GM18907 (cell line): ENCODE measurements around the gene NOVA1.

Source experiments
- ATAC-seq: cut with Tn5 transposase; IDR thresholded peaks from one replicate; pipeline ENCODE4 v1.9.1; 2021; ENCODE audit warnings: mild to moderate bottlenecking, moderate library complexity; ENCODE audit not compliant: unreplicated experiment

Gene NOVA1

DNA sequence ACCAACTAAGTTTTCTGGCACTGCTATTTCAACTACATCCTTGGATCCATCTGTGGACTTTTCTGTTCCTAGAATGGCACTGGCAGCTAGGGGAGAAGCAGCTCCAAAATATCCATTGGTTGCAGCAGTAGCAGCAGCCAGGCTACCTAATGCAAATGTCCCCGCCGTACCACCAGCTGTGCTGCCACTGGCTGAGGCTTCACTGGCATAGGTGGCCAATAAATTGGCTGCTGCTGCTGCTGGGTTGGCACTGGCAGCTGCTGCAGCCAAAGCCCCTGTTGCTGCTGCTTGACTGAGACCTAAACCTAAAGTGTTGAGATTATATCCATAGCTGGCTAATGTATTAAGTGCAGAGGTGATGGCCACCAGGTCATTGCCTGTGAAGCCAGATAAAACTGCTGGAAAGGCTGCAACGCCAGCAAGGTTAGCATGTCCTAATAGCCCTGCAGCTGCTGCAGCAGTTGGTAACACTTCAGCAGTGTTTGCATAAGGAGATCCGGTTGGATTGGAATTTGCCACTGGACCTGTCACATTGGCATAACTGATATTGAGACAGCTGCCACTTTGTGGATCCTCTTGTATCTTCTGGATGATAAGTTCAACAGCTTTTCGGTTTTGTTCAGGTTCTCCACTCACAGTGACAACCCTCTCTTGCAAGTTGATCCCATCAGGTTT lies 149.5 kb downstream of the NOVA1 start:
- ATAC-seq, result no peak

DNA sequence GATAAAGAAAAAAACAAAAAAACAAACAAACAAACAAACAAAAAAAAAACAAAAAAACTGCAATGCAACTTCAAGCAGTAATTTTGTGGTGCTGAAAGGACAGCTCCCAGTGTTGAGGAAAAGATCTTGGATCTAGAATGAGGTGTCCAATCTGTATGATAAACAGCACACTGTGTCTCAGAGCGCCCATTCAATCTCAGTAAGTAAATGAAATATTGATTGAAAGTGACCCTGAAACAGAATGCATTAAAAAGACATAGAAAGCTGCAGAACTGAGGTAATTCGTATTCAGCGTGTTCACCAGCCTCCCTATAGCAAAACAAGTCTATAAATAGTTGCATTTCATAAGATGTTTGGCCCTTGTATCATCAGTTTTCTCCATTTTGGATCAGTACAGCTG lies 153.0 kb downstream of the NOVA1 start:
- no peak for ATAC-seq

DNA sequence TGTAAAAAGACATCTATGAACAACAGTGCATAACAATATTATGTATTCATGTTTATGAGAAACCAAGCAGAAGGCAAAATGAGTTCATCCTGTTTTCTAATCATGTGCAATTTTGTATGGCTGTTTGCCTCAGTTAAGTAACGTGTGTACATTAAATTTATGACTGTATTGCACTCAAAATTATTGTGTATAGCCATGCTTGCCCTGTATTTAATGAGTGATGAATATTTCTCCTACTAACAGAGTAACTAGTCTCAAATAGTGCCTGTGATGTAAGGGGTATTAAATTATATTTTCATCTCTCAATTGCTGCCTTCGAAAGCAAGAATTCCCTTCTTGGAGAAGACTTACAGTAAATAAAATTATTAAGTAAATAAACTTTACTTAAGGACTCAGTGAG lies 154.2 kb downstream of the NOVA1 start:
- ATAC-seq, result no peak

DNA sequence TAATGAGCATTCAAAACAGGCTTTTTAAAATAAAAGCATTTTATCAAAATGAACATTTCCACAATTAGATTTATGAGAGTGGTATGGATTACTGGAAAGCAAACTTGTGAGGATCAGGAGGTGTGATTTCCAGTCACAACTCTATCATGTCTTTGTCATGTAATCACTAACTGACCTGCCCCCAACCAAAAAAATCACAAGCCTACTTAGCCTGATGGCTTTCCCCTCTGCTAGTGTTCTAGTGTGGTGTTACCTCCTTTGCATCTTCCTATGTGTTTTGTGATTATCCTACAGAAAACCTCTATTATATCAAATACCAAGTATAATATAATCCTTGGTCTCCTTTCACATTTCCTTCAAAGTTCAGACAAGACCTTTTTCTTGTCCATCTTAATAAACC lies 168.6 kb downstream of the NOVA1 start:
- no peak for ATAC-seq

DNA sequence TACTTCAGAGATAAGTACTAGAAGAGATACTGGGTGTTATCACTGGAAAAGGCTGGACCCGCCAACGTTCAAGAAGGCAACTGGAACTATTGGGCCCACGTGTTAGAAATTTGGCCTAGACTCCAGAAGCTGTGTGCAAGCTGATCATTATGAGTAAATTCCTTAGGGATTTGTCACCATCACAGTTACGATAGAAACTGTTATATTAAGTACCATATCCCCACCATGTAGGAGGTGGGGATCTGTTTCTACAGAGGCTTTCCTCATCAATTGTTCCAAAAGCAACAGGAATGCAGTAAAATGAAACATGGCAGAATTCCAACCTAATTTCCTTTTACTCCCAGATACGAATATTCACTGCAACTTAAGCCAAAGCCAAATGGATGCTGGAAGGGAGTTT lies 170.7 kb downstream of the NOVA1 start:
- no peak for ATAC-seq

DNA sequence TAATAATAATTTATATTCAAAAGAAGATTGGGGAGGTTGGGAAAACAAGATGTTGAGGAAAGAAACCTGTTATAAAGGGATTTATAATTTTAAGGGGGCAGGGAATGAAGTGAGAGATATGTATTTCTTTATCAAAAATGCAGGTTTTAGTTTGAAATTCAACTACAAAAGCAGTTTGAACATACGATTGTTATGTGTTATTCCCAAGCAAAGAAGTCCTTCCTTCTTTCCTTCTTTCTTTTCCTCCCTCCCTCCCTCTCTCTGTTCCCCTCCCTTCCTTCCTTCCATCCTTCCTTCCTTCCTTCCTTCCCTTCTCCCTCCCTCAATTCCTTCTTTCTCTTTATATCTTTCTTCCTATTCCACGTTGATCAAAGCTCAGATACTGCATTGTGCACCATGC lies 173.3 kb downstream of the NOVA1 start:
- ATAC-seq, result no peak

DNA sequence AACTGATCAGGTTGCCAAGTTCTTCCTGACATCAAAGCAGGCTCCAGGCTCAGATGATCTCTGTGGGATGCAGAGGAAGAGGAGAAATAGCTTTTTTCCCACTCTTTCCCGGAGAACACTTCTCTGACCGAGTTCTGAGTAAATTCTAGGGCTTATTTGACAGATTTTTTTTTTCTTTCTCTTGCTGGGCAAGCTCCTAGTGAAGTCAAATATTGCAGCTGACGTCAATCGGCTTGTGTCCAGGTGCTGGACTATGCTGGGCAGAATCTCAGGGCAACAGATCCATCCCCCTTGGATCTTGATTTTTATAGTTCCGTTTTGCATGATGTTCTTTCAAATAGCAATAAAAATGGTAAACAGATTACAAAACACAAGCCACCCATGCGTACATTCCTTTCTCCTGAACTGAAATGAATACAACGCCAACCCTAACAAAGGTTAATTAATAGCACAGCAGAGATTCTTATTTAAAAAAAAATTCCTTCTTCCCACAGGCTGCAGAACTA lies 182.2 kb downstream of the NOVA1 start:
- ATAC-seq, result no peak

DNA sequence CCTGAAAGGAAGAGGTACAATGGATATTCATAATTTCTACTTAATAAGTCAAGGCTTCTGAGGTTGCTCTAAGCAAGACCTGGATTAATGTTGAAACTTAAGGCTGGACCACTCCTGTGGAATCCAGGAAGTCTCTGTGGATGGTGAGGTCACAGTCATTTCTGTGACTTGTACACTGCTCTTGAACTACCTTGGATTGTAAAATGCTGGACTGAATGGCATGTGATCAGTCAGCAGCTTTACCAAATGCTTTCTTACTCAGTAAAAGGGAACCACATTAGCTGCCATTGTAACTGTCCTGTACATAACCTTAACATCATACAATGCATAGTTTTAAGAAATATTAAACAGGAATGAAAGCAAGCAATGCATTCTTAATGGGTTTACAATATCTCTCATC lies 182.9 kb downstream of the NOVA1 start:
- no peak for ATAC-seq

DNA sequence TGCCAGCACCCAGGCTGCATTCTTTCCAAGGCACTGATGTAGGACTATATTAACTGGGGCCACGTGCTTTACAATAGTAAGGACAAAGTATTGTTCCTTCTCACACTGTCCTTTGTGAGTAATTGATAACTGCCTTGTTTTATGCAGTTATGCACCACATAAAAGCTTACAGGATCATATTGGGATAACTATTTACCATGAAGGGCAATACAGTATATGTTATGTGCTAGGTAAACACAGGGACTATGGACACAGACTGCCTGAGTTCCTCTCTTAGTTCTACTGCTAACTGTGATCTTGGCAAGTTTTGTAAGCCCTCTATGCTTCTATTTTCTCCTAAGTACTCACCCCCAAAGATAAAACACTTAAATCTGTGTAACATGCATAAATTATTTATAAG lies 183.7 kb downstream of the NOVA1 start:
- ATAC-seq, result no peak

DNA sequence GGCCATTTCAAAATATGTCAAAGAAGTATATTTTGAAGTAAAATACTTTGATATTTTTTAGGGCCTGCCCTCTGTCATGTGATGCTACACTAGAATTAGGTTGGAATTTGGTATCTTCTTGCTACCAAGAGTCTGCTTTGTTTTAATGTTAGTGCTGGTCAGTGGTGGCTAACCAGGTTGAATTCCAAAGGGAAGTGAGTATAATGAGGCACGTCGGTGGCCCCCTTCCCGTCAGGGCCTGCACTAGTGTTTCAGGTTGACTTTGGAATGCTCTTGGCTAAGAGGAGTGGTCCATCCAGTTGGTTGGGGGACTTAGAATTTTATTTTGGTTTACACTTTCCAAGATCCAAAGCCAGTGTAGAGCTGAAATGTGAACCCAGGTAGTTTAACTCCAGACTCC lies 185.4 kb downstream of the NOVA1 start:
- no peak for ATAC-seq

DNA sequence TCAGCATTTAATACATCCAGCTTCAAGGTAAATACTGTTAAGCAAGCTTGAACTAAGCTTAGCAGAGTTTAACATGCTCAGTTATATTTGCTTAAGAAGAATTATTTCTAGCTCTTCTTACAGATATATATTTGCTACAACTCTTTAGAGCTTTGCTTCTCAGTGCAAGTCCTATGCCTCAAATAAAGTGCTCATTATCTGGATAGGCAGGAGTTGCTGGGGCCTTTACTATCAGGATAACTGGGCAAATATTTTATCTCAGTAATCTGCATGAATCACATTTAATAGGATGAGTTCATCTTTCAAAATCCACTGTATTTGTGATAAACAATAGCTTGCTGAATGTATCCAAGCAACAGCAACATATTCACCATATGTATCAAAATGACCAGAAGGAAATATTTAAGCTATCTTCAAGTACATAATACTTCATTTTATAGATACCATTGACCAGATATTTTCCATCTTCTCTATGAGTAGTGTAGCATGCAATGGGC lies 187.6 kb downstream of the NOVA1 start:
- no peak for ATAC-seq

DNA sequence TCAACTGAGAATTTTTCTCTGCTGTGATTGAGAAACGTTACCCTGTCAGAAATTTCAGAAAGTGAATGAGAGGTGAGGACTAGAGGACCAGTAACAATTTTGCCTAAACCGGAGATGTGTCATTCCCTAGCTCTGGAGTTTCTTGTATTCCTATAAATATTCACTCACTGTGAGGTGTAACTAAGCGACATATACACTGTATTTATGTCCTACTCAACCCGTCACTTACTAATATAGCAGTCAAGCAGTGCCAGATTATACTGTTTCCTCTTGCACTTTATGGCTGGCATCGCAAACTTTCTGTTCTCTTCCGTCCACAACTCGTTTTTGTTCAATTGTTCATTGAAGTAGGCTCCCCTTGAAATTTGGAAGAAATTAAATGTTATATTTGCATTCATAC lies 192.9 kb downstream of the NOVA1 start:
- ATAC-seq, result no peak

DNA sequence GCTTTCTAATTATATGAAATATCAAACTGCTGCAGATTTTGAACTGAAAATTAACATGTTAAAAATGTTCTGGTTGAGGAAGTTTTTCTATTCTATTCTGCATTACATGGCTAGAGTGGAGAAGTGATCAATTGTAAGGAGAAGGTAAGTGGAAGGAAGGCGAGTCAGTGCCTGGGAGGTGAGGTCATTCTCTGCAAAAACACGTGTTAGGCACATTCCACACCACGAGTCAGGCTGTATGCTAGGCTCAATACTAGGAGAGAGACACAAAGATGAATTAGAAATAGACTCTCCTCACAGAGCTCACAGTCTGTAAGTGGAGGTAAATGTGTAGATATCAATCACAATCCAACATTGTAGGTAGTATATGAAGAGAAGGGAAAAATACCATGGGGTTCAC lies 194.1 kb downstream of the NOVA1 start:
- no peak for ATAC-seq

DNA sequence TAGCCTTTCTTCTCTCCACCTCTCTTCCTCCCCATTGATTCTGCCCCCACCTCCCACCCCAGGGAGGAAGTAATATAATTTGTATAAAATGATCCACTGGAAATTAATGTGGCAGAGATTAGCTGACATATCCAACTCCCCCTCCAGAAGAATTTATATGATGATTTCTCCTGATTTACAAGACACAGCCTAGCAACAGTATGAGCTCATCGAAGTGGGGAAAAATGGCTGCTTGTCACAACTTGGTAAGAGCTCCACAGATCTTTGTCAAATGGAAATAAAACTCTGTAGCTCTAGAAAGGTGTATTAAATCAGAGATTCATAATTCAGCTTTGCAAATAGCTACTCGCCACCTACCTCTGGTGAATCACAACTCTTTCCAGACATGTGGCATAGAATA lies 195.7 kb downstream of the NOVA1 start:
- no peak for ATAC-seq

DNA sequence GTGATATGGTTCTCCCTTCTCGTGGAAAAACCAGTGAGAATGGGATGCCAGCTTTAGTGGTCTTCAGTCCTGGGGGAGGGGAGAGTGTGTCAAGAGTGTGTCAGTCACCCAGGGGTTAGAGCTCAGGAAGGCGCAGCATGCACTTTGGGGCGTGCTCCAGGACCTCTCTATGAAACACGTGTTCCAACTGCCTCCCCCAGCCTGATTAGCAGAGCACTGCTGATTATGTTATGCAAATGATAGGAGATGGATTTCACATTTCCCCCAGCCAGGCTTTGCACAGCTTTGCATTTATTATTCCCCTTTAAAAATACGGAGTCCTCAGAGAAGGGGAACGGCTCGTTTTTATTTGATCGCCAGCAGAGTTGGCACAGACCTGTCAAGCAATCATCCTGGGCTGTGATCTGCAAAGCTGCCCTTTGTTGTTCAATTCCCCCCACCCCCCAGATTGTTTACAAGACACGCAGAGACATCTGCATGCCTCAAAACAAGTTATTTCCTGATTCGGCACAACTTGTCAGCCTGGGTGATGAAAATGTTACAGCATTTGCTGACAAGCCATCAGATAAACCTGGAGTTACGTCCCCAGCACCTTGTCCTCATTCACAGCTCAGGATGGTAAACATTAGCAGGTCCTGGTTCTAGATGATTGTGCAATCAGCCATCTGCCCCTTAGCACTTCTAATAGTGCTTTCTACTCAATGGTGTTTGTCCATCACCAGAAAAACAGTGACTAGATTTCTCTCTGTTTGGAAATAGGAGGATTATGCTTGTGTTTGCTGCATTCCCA lies 196.5 kb downstream of the NOVA1 start:
- ATAC-seq, result no peak

DNA sequence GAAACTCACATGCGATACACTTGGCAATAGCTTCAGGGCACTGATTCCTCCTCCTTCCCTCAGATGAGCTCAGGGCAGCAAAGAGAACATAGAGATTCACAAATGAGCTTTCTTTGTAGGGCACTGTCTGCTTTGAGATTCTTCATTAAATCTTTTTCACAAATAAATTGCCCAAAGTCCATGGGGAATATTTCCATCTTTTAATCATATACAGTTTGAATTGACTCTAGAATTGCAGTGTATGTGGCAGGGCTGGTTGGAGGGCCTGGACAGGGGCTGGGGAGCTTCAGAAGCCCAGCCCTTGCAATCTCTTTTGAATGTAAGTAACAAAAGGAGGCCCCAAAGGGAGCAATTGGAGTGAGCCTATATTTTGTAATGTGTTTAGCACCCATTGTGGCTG lies 197.5 kb downstream of the NOVA1 start:
- ATAC-seq, result no peak

DNA sequence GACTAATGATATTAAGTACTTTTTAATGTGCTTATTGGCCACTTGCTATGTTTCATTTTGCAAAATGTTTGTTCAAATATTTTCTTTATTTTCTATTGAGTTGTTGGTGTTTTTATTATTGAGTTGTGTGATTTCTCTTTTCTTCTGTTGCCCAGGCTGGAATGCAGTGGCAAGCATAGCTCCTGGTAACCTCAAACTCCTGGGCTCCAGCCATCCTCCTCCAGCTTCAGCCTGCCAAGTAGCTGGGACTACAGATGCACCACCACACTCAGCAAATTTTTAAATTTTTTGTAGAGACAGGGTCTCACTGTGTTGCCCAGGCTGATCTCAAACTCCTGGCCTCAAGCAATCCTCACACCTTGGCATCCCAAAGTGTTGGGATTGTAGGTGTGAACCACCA lies 199.2 kb downstream of the NOVA1 start:
- ATAC-seq, result no peak
